Measurements from ENCODE around the gene NMS.

DNA sequence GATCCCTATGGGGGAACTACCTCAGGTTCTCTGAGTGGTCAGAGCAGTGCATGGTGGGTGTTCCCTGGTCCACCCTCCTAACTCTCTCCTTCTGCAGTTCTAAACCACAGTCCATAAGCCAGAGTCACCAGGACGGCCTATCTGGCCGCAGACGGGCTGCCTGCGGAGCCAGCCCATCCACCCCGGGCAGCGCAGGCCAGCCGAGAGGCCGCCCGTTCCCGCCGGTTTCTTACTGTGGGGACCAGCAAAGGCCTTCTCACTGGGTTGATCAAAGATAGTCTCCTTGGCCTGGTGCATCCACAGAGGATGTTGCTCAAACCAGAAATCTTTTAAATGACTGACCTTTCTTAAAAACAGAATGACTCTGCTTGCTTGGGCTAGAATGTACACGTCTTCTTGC is 43.2 kb upstream of the NMS start:
- no peak for TF ChIP-seq POLR2A (IDR thresholded peaks at IDR 0.05; ENCODE audit: low read length)
- TF ChIP-seq GATA1 (IDR thresholded peaks at IDR 0.05; ENCODE audit: low read depth, low read length) = no peak

Data from erythroblast (primary cell).